Measurements from ENCODE around the gene SYTL4.

Gene SYTL4

GRCh38 chrX:100717363-100717762 is 14.6 kb downstream of the SYTL4 start:
- H3K4me3 ChIP-seq (ENCODE audit: low read length), result no peak overlapping the region
- TF ChIP-seq ZNF274 (IDR thresholded peaks at IDR 0.05; ENCODE audit: low read depth, low read length), result no peak

GRCh38 chrX:100710816-100711215 is 21.1 kb downstream of the SYTL4 start:
- H3K4me3 ChIP-seq (ENCODE audit: low read length), result no peak overlapping the region
- TF ChIP-seq ZNF274 (IDR thresholded peaks at IDR 0.05; ENCODE audit: low read depth, low read length), result no peak

GRCh38 chrX:100704581-100705203 is 27.2 kb downstream of the SYTL4 start:
- no peak overlapping the region for H3K4me3 ChIP-seq (ENCODE audit: low read length)
- no peak for TF ChIP-seq ZNF274 (IDR thresholded peaks at IDR 0.05; ENCODE audit: low read depth, low read length)

GRCh38 chrX:100700809-100701208 is 31.1 kb downstream of the SYTL4 start:
- no peak overlapping the region for H3K4me3 ChIP-seq (ENCODE audit: low read length)
- no peak for TF ChIP-seq ZNF274 (IDR thresholded peaks at IDR 0.05; ENCODE audit: low read depth, low read length)

- TF ChIP-seq ZNF274 (IDR thresholded peaks at IDR 0.05; ENCODE audit: low read depth, low read length), result no peak
- H3K4me3 ChIP-seq (ENCODE audit: low read length), result no peak overlapping the region
These were observed 33.4 kb downstream of the SYTL4 start for GRCh38 chrX:100698551-100698950.

- no peak for TF ChIP-seq ZNF274 (IDR thresholded peaks at IDR 0.05; ENCODE audit: low read depth, low read length)
- no peak overlapping the region for H3K4me3 ChIP-seq (ENCODE audit: low read length)
These were observed 35.1 kb downstream of the SYTL4 start for GRCh38 chrX:100696699-100697351.

GRCh38 chrX:100695991-100696390 is 35.9 kb downstream of the SYTL4 start:
- no peak overlapping the region for H3K4me3 ChIP-seq (ENCODE audit: low read length)

GRCh38 chrX:100695302-100695701 is 36.6 kb downstream of the SYTL4 start:
- TF ChIP-seq ZNF274 (IDR thresholded peaks at IDR 0.05; ENCODE audit: low read depth, low read length), result no peak
- no peak overlapping the region for H3K4me3 ChIP-seq (ENCODE audit: low read length)

More at GRCh38 chrX:100695991-100696390, 35.9 kb downstream of the SYTL4 start:
- no peak for TF ChIP-seq ZNF274 (IDR thresholded peaks at IDR 0.05; ENCODE audit: low read depth, low read length)

- H3K4me3 ChIP-seq (ENCODE audit: low read length), result no peak overlapping the region
- TF ChIP-seq ZNF274 (IDR thresholded peaks at IDR 0.05; ENCODE audit: low read depth, low read length), result no peak
These were observed 44.4 kb downstream of the SYTL4 start for GRCh38 chrX:100687546-100687945.

- no peak for TF ChIP-seq ZNF274 (IDR thresholded peaks at IDR 0.05; ENCODE audit: low read depth, low read length)
- no peak overlapping the region for H3K4me3 ChIP-seq (ENCODE audit: low read length)
These were observed 44.8 kb downstream of the SYTL4 start for GRCh38 chrX:100687128-100687527.

- TF ChIP-seq ZNF274 (IDR thresholded peaks at IDR 0.05; ENCODE audit: low read depth, low read length), result no peak
- H3K4me3 ChIP-seq (ENCODE audit: low read length), result no peak overlapping the region
These were observed 46.0 kb downstream of the SYTL4 start for GRCh38 chrX:100685997-100686305.

GRCh38 chrX:100685284-100685996 is 46.5 kb downstream of the SYTL4 start:
- TF ChIP-seq ZNF274 (IDR thresholded peaks at IDR 0.05; ENCODE audit: low read depth, low read length), result no peak
- no peak overlapping the region for H3K4me3 ChIP-seq (ENCODE audit: low read length)

GRCh38 chrX:100682939-100683338 is 49.0 kb downstream of the SYTL4 start:
- no peak for TF ChIP-seq ZNF274 (IDR thresholded peaks at IDR 0.05; ENCODE audit: low read depth, low read length)
- no peak overlapping the region for H3K4me3 ChIP-seq (ENCODE audit: low read length)

GRCh38 chrX:100681599-100681998 is 50.3 kb downstream of the SYTL4 start:
- no peak overlapping the region for H3K4me3 ChIP-seq (ENCODE audit: low read length)
- no peak for TF ChIP-seq ZNF274 (IDR thresholded peaks at IDR 0.05; ENCODE audit: low read depth, low read length)

GRCh38 chrX:100680756-100681155 is 51.2 kb downstream of the SYTL4 start:
- TF ChIP-seq ZNF274 (IDR thresholded peaks at IDR 0.05; ENCODE audit: low read depth, low read length), result no peak
- no peak overlapping the region for H3K4me3 ChIP-seq (ENCODE audit: low read length)
